NCI-H2227 treated with DMSO at 0.1 percent for 48 hours (cell line): ENCODE measurements around the gene SAMD1.
A peak's percentile ranks its signal among the peaks of the same experiment; 100 is the strongest.

ENCODE experiments used
- DNase-seq: peaks from one replicate; lab custom pipeline; 2025; lab: John Stamatoyannopoulos, UW

Gene SAMD1

DNA sequence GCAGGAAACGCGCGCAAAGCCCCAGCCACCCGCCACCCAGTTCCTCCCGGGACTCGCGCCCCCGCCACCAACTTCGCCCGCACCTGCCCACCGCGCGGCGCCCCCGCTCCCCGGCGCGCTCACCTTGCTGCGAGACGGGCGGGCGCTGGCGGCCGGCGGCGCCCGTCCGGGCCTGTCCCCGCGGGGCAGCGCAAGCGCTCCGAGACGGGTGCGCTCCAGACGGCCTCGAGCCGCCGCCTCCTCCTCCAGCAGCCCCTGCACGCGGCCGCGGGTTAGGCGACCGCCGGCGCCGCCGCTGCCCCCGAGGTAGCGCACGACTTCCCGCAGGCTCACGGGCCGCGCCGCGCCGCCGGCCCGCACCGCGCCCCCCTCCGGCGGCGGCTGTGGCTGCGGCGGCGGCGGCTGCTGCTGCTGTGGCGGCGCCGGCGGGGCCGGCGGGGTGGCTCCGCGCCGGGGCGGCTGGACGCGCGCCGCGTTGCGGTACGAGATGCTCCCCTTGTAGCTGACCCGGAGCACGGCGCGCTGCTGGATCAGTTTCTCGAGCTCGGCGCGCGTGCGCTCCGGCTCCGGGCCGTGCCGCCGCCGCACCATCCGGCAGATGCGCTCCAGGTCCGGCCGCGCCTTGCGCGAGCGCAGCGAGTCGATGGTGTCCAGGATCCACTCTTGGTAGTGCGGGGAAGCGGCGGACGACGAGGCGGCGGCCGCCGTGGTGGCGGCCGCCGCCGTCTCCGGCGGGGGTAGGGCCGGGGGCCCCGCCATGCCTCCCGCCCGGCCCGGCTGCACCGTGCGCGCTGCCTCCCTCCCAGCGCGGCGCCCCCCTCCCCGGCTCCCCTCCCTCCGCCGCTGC lies 666 bp downstream of the SAMD1 start:
- no peak for DNase-seq

DNA sequence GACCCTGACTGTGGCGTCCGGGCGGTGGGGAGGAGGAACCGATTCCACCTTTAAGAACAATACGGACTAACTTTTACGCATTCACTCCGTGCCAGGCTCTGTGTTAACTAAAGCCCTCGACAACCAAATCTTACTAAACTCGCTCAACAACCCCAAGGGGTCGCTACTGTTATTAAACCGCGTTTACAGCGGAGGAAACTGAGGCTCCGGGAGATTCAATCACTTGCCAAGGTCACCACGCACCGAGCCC lies 1.2 kb downstream of the SAMD1 start:
- DNase-seq = no peak

DNA sequence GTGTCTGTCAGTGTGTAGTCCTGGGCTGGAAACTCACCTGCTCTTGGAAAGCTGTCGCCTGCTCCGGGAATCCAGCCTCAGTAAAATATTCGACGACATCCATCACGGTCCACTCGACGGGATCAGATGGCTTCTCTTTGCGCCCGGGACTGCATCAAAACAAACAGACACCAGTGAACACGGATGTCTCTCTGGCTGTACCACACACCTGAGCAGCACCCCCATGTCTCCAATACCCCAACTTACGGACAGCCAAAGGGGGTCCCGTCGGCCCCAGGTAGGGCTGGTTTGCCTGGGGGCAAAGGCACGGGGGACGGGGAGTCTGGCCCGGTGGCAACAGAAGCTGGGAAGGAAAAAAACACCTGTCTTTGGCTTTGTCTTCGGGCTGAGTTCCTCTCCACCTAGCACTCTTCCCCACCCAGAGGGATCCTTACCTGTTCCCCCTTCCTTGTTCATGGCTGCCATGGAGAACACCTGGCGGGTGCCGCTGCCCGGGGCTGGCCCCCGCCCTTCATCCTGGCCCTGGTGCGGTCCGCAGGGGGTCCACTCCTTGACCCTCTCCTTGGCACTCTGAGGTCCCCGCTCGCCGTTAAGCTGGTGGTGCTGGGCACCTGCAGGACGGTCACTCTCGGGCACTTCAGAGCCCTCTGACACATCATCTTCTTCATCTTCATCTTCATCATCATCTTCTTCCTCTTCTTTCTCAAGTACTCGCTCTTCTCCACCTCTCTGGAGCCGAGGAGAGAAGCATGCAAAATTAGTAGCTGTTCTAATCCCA lies 1.7 kb downstream of the SAMD1 start:
- DNase-seq = no peak

DNA sequence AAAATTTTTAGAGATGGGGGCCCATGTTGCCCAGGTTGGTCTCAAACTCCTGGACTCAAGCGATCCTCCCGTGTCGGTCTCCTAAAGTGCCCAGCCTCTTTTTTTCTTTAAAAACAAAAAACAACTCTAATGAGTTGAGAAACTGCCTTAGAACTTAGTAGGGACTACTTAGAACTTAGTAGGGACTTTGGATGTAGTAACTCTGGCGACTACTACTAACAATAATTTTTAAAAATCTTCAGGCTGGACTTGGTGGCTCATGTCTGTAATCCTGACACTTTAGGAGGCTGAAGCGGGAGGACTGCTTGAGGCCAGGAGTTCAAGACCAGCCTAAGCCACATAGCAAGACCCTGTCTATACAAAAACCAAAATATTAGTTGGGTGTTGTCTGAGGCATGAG lies 4.5 kb downstream of the SAMD1 start:
- no peak for DNase-seq

DNA sequence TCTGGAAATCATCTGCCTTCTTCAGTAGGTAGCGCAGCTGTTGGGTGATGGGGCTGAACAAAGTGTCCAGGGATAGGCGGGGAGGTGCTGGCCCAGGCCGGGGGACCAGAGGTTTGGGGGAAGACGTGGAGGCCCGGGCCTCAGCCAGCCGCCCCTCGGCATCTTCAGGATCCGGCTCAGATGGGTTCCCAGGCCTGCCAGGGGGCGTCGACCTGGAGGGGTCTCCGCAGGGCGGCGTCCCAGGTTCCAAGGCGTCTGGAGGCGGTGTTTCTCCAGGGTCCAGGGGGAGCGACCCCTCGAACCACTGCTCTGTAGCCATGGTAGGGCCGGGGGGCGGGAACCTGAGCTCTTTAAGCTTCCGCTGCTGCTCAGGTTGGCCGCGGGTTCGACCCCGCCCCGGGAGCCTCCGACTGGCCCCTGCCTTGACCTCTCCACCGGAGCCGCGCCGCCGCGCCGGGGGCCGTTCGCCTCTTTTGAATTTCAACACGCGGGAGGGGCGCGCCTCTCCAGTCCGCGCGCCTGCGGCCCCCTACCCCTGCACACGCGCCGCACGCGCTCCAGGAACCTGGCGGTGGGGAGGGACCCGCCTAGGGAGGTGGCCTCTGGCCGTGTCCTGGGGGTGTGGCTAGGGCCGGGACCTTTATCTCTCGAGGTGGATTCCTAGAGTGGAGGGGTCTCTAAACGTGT lies 5.1 kb downstream of the SAMD1 start, which contains the start of gene C19orf67:
TSS of gene C19orf67 (minus strand) at position 475 of the 687 bp plus-strand sequence. CDS start at position 319, 156 bp downstream.
- DNase-seq = no peak

DNA sequence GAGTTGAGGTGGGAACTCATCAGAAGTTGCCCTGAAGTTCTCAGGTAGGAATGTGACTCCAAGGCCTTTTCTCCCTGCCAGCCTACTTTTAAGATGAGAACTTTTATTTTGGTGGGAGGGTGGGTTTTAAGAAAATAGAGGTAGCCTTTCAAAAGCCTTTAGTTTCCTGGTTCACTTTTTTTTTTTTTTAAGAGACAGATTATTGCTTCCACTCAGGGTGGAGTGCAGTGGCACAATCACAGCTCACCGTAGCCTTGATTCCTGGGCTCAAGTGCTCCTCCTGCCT lies 7.9 kb downstream of the SAMD1 start:
- no peak for DNase-seq

DNA sequence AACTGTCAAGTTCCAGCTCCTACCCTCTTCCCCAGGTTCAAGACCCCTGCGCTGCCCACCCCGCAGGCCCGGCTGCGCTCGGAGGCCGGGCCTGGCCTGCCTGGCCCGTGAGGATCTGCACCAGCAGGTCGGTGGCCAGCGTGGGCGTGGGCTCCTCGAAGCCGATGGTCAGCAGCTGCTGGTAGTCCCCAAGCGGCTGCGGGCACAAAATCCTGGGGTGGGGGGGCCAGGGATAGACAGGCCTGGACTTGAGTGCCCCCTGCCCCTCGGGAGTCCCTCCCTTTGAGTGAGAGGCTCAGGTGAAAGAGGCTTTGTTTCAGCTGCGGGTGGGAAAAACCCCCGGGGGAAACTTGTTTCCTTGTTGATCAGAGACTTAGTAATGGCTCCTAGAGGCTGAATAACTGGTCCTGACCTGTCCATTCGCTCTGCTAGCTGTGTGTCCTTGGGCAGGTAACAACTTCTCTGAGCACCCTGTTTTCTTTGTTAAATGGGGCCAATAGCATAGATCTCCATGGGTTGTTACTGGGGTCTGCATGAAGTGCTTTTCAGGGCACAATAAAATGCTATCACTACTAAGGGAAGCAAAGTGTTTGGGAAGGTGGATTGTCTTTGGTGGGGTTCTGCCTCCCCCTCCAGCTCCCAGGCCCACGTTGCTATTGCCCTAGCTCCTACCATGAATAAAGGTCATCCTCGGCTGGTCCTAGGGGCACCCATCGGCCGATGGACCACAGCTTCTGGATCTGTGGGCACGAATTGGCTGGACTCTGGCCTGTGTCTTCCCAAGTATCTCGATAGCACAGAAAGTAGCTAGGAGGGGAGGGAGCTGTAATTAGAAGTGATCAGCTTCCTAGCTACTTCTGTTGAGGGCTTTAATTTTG lies 8.5 kb downstream of the SAMD1 start:
- DNase-seq = no peak

DNA sequence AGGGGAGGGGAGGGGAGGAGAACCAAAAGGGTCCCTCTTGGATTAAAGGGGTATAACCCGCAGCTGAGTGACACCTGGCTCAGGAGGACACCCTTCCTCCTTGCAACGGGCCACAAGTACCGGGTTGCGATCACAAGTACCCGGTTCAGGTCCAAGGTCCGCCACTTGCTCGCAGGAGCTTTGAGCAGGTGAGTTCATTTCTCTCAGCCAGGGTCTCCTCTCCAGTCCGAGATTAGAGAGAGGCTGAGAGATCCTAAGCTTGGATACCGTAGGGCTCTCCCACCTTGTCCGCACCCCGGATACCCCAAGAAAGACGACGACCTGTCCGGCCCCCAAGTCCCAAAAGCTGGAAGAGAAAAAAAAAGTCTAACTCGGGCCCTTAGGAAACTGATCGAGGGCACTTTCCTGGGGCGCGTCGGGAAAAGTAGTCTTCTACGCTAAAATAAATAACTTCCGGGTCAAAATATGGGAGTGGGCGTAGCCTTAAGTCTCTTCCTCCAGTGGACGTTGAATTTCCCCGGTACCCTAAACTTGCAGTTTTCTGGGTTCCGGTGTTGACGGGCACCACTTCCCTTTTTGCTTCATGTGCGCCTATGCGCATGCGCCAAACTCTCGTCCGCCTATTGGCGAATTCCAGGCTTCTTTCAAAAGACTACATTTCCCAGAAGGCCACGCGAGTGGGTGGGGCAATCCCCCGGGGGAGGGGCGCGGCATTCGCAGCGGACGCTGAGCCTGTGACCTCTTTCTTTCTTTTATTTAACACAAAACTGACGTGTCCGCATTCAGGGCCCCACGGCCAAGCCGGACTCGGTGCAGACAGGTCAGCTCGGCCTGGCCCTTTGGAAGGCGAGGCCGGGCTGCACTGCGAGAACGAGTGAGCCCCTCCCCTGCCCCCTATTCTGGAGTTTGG lies 9.4 kb downstream of the SAMD1 start:
- peak; percentile 95 for DNase-seq

DNA sequence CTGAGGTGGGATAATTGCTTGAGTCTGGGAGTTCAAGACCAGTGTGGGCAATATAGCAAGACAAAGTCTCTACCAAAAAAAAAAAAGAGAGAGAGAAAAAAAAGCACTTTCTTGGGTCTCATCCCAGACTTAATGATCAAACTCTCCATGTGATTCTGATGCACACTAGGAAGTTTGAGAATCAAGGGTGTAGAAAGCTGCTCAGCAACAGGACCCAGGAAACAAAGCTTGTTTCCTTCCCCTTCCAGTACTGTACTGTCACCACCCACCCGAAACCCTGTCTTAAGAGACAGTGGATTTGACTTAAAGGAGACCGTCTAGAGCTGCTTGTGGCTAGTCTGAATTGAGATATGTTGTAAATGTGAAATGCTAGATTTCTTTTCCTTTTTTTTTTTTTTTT lies 12.1 kb downstream of the SAMD1 start:
- no peak for DNase-seq

DNA sequence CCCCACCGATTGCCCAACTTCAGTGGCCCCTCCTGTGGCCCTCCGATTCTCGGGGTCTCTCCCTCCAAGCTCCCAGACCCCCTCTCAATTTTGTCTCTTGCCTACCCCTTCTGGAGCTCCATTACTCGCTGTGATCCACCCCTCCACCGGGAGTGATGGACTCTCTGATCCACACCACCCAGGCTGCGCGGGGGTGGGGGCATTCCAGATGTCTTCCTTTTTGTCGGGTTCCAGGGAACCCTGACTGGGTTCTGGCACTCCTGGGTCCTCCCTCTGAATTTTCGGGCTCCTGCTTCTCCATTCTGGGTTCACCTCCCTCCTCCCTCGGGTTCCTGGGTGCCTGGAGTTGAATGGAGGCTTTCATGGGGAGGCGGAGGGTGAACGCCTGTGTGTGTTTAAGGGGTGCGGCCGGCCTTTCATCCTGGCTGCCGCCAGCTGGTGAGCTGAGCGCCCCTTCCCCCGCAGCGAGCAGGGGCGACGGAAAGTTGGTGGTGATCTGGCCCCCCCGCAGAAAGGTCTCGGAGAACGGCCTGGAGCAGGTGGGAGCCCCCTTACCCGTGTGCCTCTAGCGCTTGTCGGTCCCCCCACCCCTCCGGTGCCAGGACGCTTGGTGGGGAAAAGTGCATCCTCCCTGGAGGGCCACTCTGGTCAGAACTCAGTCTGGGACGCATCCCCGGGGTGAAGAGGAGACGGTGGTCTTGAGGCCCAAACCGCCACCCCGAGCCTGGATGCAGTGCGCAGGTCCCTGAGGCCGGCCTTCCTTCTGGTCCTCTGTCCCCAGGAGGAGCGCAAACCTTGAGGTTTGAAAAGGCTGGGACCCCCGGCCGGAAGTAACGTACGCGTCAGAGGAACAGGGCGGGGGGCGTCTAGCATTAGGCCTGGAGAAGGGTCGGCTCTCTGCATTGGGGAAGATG lies 16.4 kb downstream of the SAMD1 start:
- no peak for DNase-seq

DNA sequence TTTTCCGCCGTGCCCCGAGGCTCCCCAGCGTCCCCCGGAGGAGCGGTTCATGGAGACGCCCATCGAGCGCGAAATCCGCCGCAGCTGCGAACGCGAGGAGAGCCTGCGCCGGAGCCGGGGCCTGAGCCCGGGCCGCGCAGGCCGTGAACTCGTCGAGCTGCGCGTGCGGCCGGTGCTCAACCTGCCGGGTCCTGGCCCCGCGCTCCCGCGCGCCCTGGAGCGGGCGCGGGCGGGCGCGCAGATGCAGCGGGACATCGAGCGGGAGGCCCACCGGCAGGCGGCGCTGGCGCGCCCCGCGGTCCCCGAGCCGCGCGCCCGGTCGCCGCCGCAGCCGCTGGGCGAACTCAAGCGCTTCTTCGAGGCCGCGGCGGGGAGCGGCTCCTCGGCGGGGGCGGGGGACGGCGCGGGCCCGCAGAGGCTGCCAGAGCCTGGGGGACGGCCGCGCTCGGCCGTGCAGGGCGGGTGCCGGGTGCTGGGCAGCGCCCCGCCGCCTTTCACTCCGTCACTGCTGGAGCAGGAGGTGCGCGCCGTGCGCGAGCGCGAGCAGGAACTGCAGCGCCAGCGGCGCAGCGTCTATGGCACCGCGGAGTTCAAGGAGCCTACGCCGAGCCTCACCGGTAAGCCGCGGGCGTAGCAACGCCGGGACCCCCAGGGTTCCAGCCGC lies 17.2 kb downstream of the SAMD1 start:
- peak; percentile 20 for DNase-seq

DNA sequence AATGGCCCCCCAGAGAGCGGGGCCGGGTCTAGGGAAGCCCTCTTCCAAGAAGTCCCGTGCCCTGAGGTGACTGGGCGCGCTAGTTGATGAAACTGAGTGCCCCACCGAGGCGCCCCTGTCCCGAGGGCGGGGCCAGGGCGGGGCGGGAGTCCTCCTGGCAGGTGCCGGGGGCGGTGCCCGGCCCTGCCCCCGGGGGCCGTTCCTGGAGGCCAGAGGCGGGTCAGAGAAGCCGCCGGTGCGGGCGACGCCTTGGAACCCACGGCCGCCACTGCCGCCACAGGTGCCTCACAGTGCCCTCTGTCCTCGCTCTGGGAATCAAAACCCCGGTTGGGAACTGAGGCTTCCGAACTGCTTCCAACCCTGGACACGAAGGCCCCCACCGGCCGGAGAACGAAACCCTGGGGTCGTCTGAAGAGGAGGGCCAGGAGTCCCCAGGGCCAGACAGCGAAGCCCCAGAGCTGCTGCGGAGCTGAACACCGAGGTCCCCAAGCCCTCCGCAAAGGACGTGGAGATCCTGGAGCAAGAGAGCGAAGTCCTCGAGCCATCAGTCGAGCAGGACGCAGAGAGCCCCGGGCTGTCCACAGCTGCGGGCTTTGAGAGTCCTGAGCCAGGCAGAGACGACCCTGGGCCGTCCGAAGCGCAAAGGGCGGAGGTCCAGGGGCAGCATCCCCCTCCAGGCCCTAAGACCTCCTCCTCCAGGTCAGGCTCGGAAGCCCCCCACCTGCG lies 17.9 kb downstream of the SAMD1 start, which contains the start of gene MISP3:
TSS of gene MISP3 (plus strand) at position 252 of the 726 bp plus-strand sequence. CDS start 524 bp downstream, outside the sequence.
- DNase-seq = peak; percentile 14

DNA sequence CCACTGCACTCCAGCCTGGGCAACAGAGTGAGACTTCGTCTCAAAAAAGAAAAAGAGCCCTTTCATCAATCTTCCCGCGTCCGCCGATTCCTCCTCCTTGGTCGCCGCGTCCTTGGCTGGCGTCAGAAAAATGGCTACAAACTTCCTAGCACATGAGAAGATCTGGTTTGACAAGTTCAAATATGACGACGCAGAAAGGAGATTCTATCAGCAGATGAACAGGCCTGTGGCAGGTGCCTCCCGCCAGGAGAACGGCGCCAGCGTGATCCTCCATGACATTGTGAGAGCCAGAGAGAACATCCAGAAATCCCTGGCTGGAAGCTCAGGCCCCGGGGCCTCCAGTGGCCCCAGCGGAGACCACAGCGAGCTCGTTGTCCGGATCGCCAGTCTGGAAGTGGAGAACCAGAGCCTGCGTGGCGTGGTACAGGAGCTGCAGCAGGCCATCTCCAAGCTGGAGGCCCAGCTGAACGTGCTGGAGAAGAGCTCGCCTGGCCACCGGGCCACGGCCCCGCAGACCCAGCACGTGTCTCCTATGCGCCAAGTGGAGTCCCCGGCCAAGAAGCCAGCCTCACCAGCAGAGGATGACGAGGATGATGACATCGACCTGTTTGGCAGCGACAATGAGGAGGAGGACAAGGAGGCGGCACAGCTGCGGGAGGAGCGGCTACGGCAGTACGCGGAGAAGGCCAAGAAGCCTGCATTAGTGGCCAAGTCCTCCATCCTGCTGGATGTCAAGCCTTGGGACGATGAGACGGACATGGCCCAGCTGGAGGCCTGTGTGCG lies 20.1 kb downstream of the SAMD1 start:
- DNase-seq = no peak

DNA sequence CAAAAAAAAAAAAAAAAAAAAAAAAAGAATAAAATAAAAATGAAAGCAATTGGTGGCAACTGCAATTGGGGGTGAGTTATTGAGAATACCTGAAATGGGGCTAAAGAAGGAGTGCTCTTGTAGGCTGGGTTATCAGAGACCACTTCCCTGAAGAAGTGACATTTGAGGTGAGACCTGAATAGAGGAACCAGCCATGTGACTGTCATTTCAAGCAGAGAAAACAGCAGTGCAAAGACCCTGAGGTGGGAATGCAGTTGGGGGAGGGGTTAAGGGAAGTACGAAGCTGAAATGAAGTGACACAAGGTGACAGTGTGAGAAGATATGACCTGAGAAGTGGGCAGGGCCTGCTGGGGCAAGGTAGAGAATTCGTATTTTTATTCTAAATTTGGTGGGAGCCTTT lies 24.4 kb downstream of the SAMD1 start:
- no peak for DNase-seq

DNA sequence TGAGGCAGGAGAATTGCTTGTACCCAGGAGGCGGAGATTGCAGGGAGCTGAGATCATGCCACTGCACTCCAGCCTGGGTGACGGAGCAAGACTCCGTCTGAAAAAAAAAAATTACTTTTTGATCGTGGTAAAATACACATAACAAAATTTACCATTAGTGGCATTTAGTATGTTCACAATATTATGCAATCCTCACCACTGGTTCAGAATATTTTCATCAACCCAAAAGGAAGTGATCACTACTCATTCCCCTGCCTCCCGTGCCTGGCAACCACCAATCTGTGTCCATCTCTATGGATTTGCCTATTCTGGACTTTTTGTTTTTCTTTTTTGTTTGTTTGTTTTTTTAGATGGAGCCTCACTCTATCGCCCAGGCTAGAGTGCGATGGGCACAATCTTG lies 27.4 kb downstream of the SAMD1 start:
- DNase-seq = no peak

DNA sequence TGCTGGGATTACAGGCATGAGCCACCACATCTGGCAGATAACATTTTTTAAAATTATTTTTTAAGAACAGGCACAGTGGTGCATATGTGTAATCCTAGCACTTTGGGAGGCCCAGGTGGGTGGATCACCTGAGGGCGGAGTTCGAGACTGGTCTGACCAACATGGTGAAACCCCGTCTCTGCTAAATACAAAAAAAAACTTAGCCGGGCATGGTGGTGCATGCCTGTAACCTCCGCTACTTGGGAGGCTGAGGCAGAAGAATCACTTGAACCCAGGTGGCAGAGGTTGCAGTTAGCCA lies 28.0 kb downstream of the SAMD1 start:
- DNase-seq = no peak

DNA sequence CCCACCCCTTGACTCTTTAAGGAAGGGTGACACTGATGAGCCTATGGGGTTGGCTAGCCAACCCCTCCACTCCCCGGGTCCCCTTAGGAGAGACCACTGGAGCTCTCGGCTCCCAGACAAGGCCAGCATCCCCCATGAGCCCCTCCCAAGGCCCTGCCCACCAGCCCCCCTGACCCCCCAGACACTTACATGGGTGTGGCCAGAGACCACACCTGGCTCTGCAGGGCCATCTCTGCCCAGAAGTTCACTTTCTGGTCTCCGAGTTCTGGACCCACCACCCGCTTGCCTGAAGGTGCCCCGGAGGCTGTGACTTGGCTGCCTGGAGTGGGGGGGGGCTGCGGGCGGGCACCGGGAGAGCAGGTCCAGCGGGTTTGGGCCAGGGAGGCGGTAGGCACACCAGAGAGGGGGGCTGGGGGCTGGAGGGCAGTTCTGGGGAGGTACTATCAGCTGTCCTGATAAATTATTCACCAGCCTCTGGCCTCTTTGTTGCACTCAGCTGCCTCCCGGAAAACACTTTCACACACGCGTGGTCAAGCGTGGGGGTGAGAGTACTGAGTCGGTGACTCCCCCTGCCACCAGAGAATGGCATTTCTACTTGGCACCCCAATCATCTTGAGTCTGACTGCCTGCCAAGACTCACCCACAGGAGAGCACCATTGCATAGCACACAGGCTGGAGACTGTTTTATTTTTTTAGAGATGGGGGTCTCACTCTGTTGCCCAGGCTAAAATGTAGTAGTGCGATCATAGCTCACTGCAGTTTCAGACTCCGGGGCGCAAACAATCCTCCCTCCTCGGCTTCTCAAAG lies 28.6 kb downstream of the SAMD1 start, which contains the start of gene PALM3:
TSS of gene PALM3 (minus strand) at position 326 of the 807 bp plus-strand sequence. CDS start at position 230, 96 bp downstream.
- DNase-seq = no peak
